ENCODE results near the gene STK16. TPM values are rescaled to one million over a fixed set of nuclear protein-coding genes. Genes with fewer than 3 reads are reported as not detected.

The STK16 gene
- total and polyA plus RNA-seq, 2 of the 13 experiments (the other 11 are each of a cell fraction or from before 2014, with no cell fraction given) = 28.0 to 50.9 TPM

DNA sequence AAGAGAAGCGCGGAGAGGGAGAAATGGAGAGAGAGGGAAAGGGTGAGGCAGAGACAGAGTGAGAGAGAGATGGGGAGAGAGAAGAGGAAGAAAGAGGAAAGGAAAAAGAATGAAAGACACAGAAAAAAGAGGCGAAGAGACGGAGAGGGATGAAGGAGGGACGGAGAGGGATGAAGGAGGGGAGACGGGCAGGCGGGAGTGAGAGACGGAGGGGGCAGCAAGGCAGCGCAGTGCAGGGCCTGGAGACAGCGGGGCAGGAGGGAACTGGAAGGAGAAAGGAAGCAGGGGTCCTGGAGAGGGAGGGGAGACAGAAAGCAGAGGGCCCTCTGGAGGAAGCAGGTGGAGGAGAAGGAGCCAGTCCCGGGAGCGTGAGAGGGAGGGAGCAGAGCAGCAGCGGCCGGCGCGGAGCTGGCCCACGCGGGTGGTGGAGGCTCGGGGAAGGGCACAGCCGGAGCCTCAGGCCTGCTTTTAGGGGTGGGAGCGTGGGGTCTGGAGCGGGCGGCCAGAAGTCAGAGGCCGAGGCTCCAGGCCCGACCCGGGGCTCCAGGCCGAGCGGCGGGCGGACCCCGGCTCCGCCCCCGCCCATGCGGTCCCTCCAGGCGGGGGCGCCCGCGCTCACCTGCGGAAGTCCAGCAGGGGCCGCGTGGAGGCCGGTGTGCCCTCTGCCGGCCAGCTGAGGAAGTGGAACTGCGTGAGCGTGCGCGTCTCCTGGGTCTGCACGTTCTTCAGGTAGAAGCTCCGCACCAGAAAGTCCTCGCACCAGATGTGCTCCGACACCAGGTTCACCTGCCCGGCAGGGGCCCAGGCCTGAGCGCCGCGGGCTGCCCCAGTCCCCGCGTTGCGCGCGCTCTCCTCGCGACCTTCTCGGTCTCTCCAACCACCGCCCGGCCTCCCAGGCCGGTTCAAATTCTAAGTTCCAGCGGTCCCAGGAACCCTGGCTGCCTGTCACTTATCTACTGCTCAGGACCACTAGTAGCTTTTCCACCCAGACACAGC, 49.4 kb downstream of the STK16 start (continued):
- TF ChIP-seq, protein P1, sequence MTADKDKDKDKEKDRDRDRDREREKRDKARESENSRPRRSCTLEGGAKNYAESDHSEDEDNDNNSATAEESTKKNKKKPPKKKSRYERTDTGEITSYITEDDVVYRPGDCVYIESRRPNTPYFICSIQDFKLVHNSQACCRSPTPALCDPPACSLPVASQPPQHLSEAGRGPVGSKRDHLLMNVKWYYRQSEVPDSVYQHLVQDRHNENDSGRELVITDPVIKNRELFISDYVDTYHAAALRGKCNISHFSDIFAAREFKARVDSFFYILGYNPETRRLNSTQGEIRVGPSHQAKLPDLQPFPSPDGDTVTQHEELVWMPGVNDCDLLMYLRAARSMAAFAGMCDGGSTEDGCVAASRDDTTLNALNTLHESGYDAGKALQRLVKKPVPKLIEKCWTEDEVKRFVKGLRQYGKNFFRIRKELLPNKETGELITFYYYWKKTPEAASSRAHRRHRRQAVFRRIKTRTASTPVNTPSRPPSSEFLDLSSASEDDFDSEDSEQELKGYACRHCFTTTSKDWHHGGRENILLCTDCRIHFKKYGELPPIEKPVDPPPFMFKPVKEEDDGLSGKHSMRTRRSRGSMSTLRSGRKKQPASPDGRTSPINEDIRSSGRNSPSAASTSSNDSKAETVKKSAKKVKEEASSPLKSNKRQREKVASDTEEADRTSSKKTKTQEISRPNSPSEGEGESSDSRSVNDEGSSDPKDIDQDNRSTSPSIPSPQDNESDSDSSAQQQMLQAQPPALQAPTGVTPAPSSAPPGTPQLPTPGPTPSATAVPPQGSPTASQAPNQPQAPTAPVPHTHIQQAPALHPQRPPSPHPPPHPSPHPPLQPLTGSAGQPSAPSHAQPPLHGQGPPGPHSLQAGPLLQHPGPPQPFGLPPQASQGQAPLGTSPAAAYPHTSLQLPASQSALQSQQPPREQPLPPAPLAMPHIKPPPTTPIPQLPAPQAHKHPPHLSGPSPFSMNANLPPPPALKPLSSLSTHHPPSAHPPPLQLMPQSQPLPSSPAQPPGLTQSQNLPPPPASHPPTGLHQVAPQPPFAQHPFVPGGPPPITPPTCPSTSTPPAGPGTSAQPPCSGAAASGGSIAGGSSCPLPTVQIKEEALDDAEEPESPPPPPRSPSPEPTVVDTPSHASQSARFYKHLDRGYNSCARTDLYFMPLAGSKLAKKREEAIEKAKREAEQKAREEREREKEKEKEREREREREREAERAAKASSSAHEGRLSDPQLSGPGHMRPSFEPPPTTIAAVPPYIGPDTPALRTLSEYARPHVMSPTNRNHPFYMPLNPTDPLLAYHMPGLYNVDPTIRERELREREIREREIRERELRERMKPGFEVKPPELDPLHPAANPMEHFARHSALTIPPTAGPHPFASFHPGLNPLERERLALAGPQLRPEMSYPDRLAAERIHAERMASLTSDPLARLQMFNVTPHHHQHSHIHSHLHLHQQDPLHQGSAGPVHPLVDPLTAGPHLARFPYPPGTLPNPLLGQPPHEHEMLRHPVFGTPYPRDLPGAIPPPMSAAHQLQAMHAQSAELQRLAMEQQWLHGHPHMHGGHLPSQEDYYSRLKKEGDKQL (CRISPR knock-in tag; IDR thresholded peaks at IDR 0.05; ENCODE audit: low read depth) = 0 out of 2 replicates have a peak, but pooled peaks have one; percentile 36
- TF ChIP-seq FOXK1 (CRISPR knock-in tag; IDR thresholded peaks at IDR 0.05; ENCODE audit: borderline replicate concordance, low read depth) (peak; percentile 61; the same call in 1 of the 2 replicates), ZNF768 (CRISPR knock-in tag; IDR thresholded peaks at IDR 0.05) (peak; percentile 81), ETV5 (CRISPR knock-in tag; IDR thresholded peaks at IDR 0.05; ENCODE audit: borderline replicate concordance) (peak; percentile 92), ZNF501 (CRISPR knock-in tag; IDR thresholded peaks at IDR 0.05) (peak; percentile 89), CREB1 (IDR thresholded peaks at IDR 0.05) (no peak), CREB1 (CRISPR knock-in tag; IDR thresholded peaks at IDR 0.05) (no peak), ONECUT2 (CRISPR knock-in tag; IDR thresholded peaks at IDR 0.05) (no peak), ZNF563 (CRISPR knock-in tag; IDR thresholded peaks at IDR 0.05) (peak; percentile 95), ZZZ3 (CRISPR knock-in tag; IDR thresholded peaks at IDR 0.05; ENCODE audit: borderline replicate concordance) (peak; percentile 47; the same call in 1 of the 2 replicates), ZNF598 (CRISPR knock-in tag; IDR thresholded peaks at IDR 0.05; ENCODE audit: borderline replicate concordance) (0 out of 2 replicates have a peak, but pooled peaks have one; percentile 40), ZNF788 (CRISPR knock-in tag; IDR thresholded peaks at IDR 0.05; ENCODE audit: borderline replicate concordance) (peak; percentile 93; the same call in 1 of the 2 replicates), HNRNPL (IDR thresholded peaks at IDR 0.05; ENCODE audit: low read depth, low read length) (0 out of 2 replicates have a peak, but pooled peaks have one; percentile 27), ZNF367 (CRISPR knock-in tag; IDR thresholded peaks at IDR 0.05; ENCODE audit: borderline replicate concordance) (0 out of 2 replicates have a peak, but pooled peaks have one; percentile 71), ESRRA (CRISPR knock-in tag; IDR thresholded peaks at IDR 0.05; ENCODE audit: low read depth) (peak; percentile 19; the same call in 1 of the 2 replicates)
- TF ChIP-seq, protein P2, sequence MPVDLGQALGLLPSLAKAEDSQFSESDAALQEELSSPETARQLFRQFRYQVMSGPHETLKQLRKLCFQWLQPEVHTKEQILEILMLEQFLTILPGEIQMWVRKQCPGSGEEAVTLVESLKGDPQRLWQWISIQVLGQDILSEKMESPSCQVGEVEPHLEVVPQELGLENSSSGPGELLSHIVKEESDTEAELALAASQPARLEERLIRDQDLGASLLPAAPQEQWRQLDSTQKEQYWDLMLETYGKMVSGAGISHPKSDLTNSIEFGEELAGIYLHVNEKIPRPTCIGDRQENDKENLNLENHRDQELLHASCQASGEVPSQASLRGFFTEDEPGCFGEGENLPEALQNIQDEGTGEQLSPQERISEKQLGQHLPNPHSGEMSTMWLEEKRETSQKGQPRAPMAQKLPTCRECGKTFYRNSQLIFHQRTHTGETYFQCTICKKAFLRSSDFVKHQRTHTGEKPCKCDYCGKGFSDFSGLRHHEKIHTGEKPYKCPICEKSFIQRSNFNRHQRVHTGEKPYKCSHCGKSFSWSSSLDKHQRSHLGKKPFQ (CRISPR knock-in tag; IDR thresholded peaks at IDR 0.05; ENCODE audit: insufficient replicate concordance) = no peak
- TF ChIP-seq, protein P3, sequence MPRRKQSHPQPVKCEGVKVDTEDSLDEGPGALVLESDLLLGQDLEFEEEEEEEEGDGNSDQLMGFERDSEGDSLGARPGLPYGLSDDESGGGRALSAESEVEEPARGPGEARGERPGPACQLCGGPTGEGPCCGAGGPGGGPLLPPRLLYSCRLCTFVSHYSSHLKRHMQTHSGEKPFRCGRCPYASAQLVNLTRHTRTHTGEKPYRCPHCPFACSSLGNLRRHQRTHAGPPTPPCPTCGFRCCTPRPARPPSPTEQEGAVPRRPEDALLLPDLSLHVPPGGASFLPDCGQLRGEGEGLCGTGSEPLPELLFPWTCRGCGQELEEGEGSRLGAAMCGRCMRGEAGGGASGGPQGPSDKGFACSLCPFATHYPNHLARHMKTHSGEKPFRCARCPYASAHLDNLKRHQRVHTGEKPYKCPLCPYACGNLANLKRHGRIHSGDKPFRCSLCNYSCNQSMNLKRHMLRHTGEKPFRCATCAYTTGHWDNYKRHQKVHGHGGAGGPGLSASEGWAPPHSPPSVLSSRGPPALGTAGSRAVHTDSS (CRISPR knock-in tag; conservative IDR thresholded peaks at IDR 0.05) = peak; percentile 14; the same call in 1 of the 2 replicates
- TF ChIP-seq, protein P4, sequence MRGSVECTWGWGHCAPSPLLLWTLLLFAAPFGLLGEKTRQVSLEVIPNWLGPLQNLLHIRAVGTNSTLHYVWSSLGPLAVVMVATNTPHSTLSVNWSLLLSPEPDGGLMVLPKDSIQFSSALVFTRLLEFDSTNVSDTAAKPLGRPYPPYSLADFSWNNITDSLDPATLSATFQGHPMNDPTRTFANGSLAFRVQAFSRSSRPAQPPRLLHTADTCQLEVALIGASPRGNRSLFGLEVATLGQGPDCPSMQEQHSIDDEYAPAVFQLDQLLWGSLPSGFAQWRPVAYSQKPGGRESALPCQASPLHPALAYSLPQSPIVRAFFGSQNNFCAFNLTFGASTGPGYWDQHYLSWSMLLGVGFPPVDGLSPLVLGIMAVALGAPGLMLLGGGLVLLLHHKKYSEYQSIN (CRISPR knock-in tag; IDR thresholded peaks at IDR 0.05; ENCODE audit: borderline replicate concordance) = no peak
